Occipital lobe (tissue), 2 donors: ENCODE results near the gene ANXA2. TPM values are rescaled to one million over a fixed set of nuclear protein-coding genes. Genes with fewer than 3 reads are reported as not detected.

Experiments
- DNase-seq: peaks from one replicate; lab custom pipeline; 2025; lab: John Stamatoyannopoulos, UW
- total RNA-seq: library from RNA; depleted of rRNA; stranded (reverse); fragments of >200 nt; gene quantifications from one replicate; pipeline ENCODE4 v1.2.3, GENCODE V29; 2014

The ANXA2 gene
- total RNA-seq, 1 donor from 2014 or later, result 46.2 TPM

DNA sequence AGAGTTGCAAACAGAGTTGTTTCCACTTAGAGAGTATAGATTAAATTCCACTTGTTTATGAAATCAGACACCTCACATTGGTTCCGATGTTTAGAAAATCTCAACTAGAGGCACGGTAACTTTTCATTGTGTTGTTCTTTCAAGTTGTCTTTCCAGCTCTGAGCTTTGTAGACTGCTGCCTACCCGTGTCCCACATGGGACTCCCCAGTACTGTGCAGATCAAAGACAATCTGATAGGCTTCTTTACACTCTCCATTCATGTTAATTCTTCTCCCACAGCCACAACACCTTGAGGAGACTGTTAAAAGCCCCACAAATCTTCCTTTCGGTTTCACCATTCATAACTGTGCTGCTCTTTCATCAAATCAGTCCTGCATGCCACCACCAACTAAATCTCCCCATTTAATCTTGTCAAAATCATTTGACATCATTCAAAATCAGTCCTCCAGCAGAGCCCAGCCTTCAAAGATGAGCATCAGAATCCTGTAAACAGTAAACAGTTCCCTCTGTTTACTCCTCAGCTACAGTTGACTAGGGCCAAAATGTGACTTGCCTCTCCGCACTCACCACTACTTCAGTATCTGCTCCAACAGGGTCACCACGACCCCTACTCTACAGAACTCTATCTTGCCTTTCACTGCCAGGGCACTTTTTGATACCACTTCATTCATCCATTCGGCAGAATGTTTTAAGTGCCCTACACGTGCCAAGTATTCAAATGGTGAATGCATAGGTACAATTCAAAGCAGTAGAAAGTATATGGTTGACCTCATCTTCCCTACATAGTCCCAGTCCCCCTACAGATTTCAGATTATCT is 8.3 kb downstream of the ANXA2 start:
- no peak for DNase-seq

DNA sequence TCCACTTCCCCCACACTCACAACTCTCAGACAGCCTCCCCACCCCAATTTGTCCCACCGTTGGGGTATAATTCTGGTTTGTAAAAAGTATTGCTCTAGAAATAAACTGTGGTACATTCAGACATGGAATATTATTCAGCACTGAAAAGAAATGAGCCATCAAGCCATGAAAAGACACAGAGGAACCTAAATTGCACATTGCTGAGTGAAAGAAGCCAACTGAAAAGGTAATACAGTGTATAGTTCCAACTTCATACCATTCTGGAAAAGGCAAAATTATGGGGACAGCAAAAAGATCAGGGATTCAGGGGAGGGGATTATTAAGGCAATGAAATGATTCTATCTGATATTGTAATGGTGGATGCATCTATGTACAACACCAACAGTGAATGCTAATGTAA is 10.5 kb downstream of the ANXA2 start:
- DNase-seq, result no peak

DNA sequence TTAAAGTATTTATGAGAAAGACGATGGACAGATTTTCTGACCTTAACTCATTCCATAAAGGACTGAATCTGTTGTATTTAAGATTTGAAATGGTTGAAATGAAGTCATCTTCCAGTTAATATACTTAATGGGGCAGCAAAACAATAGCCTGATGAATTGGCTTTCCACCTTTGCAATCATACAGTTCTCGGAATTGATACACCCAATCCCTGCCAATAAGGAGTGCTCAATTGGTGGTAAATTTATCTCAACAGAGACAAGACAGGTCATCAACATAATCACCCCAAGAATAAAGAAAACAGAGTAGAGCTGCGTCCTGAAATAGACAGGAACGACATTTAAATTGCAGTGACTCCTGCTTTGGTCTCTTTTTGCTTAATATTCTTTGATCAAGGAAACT is 11.2 kb downstream of the ANXA2 start:
- no peak for DNase-seq

DNA sequence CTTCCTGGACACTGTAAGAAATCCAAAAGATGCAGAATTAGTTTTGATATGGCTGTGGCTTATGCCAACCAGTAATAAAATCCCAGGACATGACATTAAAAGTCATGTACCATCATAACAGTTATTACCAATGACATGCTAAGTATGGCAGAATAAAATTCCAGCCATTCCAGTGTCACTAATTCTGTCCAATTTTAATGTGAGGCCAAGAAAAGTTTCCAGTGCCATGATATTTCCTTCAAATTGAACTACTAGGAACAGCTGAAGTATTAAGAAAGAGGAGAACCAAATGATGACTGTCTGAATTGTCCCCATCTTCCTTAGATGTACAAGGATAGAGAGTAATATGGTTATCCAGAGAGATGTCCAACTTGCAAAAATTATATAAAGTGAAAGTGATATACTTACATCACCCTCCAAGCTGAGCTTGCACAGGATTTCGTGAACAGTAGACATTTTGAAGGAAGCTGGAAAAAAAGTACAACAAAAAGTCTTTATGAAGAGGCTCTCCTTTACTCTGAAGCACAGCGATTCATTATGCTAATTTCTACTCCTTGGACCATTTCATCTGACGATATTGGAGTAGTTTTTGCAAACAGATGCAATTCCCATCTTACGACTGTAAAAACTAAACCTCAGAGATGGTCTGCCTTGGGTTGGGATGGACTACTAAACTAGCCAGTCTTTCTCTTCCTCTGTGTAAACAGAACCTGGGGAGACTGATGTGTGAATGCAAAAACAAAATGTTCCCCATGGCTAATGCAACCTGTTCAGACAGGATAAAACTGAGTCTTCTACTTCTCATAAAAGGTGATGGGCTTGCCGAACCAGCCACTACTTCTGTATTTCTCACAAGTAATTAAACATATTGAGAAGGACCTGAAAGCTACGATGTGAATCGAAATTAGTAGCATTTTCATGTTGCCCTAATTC is 11.9 kb downstream of the ANXA2 start:
- no peak for DNase-seq

DNA sequence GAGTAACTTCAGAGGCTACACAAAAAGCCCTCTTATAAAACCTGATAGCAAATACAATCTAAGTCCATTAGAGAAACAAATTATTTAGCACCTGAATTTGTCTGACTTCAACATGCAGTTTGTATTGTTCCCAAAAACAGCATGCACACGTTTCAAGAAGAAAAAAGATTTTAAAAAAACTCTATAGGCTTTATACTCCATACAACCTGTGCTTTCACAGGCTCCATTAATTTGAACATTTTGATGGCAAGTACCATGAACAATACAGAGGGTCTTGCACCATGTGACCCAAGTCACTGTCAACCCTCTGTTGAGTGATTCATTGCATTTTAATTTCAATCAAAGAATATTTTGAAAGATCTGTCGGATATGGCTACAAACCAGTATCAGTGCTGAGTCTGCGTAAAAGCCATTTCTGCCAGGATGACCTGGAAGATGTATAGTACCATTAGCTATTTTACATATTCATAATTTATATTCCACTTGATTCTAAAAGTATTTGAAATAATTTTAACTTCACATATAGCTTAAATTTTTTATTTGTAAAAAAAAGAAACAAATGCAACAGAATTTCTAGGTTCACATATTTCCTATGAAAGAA is 13.2 kb downstream of the ANXA2 start:
- DNase-seq, result no peak

DNA sequence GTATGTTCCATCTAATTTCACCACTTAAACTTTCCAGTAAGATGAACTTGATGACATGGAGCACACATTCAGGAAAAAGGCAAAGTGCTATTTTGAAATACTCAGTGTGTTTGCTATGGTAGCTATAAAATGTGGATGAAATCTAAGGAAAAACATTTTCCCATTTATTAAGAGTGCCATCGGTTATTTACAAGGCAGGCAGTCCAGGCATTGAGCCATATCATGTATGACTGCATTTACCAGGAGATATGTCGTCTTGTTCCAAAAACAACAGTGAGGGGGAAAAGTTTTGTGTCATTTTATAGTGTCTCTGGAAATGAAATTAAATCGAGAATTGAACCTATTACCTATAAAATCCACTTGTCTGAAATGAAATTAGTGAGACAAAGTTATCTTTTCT is 13.7 kb downstream of the ANXA2 start:
- DNase-seq, result no peak

DNA sequence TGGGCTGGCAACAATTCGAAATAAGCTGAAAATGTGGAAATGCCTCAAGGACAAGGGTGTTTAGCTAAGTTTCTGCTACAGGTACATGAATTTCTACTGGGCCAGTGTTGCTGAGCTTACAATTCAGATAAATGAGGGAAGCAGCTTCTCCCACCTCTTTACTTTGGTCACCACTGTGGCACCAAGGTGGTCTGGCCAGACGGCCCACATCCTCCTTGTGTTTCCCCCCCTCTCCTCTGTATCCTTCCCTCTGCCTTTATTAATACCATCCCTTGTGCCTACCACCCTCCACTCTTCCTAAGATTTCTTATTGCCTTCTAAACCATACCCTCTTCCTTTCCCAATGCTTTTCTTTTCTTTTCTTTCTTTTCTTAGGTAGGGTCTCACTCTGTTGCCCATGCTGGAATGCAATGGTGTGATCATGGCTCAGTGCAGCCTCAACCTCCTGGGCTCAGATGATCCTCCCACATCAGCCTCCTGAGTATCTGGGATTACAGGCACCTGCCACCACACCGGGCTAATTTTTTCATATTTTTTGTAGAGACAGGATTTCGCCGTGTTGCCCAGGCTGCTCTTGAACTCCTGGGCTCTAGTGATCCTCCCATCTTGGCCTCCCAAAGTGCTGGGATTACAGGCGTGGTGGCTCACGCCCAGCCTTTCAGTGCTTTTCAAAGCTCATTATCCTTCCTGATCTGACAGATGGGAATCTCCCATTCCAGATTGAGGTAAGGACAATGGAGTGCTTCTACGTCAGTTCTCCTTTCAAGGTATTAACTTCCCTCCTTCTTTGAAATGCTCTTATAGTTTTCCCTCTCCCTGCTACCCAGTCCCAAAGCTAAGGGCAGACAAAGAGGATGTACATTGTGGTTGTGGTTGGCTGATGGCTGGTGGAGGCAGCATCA is 14.8 kb downstream of the ANXA2 start:
- no peak for DNase-seq

DNA sequence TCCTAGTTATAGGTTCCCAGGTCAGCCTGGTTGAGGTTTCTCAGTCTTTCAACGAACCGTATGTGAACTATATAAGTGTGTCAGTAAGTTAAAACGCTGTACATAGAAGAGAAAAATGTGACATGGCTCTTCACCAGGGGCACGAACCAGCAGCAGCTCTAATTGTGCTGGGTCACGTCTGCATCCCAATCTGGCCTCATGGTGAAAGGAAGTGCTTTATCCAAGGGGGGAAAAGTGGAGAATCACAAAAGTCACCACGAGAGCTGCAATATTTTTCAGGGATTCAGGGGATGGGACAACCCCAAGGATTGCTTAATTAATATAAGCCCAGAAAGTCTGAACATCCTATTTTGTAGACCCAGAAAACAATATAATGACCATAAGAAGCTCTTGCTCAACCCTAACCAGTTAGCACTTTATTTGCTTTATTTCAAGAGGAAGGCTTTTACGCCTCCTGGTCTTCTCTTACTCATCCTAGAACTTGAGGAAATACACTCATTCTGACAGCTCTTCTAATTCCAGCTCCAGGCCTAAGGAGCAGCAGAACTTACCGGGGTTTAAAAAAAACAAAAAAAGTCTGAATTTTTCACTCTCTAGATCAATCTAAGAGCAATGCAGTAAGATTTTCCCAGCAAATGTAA is 16.5 kb downstream of the ANXA2 start:
- no peak for DNase-seq

DNA sequence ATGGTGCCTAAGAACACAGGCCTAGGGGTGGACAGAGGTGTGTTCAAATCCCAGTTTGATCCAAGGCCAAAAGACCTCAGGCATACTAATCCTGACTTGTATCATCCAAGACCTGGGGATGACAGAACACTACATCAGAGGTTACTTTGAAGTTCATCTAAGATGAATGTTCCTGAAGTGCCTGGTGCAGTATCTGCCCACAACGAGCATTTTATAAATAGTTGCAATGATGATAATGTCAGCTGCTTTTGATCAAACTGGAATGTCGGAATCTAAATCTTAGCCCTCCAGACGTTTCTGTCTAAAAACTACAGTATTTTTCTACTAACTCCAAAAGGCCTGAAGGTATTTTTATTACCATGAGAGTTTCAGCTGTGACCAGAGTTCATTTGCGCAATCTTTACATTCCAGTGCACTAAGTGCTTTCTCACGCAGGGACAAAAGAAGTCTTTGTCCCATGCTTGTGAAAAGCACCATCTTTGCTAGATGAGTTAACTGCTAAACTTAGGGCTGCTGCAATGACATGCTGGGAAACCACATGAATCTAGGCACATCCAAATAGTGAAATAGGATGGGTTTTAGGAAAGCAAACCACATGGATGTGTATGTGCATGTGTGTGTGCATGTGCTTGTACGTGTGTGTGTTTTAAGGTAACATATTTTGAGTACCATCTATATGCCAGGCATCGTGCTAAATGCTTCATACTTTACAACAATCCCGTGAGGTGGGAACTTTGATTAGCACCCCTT is 18.1 kb downstream of the ANXA2 start:
- no peak for DNase-seq

DNA sequence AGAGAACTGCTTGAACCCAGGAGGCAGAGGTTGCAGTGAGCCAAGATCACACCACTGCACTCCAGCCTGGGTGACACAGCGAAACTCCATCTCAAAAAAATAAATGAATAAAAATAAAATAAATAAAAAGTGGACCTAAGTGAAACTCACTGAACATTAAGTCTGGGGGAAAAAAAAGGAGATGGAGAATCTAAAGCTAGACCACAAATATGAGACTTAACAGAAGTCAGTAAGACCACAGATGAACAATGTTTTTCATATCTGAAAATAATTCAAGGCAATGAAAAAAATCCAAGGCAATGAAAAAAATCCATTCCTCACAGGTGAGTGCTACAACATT is 18.6 kb downstream of the ANXA2 start:
- no peak for DNase-seq

DNA sequence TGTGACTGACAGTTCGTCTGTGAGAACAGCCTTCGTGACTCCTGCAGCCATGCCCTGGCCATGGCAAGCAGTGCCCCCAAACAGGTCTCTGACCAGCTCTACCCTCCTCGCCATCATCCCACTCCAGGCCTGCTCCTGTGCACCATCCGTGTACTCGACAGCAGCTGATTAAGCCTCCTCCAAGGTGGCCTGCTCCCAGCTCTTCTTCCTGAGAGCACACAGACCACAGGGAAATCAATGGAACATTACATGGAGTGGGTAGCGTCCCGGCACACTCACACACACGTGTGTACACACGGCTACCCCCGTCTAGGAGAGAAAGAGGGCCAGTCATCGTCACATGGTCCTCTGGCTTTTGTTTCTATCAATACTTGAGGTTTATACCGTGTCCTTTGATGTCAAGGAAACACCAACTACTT is 21.1 kb downstream of the ANXA2 start:
- DNase-seq, result no peak

DNA sequence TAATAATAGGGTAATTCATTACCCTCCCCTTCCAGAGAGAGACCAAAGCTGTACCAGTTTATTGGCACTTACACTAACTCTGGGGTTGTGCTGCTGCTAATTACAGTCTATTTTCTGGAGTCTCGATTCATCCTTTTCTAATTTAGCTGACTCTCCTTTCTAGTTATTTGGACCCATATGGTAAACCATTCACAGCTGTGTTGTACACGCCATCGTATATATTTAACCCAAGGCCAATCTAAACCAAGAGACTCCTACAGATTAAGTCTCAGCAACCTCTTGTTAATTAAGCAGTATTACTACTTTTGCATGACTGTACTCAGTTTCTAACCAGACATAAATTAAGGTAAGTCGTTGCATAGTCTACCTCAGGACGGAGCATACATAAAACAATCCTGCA is 22.5 kb downstream of the ANXA2 start:
- no peak for DNase-seq

DNA sequence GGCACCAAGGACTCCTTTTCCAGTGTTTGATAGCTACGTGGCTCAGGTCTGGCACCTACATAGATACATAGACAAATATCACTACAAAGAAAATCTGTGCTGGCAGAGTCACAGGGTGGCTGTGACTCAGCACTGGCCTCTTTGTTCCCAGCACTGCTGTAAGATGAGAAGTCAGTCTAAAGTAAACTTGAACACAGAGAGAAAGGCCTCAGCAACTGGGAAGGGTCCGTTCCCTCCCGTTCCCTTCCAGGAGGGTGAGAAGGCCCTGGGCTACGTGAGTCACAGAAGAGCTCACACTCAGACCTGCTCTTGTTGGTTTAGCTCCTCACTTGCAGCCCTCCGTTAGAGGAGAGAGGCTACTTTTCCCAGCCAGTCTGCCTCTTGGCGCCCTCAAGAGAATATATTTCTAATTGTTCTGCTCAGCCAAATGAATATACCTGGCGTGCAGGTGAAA is 23.1 kb downstream of the ANXA2 start:
- DNase-seq, result no peak

DNA sequence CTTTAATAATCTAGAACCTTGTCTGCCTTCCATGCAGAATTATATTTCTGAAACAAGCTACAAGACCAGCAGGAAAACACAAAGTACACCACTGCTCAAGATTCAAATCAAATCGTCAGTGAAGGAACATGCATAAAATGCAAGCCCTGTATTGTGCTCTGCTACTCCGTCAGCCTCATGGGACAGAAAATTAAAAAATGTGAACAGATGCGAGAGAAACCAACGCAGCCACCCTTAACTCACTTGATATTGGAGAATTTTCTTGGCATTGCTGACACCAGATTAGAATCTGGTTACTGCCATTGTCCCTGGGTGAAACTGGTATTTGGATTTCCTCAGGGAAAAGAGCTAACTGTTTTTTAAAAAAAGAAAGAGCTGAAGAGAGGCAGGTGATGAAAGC is 23.6 kb downstream of the ANXA2 start:
- no peak for DNase-seq

DNA sequence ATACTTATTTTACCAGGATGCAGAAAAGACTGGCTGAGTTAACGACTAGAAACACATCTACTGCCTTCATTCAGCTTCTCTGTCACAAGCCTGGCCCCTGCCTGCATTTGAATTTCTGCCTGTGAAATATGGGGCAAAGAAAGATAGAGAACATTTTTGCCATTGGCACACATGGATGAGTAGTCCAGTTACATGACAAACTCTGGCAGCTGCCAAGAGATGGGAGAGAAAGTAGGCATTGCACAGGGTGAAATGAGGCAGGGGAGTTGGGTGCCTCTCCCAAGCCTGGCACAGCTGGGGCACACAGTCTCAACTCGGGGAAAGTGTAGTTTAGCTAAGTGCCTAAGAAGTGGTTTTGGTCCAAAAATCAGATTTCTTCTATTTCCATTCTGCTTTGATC is 24.0 kb downstream of the ANXA2 start:
- no peak for DNase-seq

DNA sequence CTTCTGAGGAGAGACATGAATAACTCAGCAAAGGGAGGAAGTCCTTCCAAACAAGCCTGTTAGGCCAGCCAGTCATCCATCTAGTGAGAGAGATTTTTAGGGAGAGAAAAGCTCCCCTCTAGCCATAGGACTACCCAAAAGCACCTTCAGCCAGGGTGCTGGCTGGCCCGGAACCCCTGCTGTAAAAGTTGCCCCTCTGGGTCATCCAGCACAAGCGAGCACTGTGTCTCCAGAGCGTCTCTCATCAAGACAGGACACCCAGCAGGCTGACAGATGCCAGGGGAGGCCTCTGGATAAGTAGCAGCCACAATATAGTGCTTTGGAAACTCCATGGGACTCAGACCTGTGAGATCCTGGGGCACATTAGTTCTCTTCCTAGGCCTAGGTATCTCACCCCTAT is 24.5 kb downstream of the ANXA2 start:
- no peak for DNase-seq

DNA sequence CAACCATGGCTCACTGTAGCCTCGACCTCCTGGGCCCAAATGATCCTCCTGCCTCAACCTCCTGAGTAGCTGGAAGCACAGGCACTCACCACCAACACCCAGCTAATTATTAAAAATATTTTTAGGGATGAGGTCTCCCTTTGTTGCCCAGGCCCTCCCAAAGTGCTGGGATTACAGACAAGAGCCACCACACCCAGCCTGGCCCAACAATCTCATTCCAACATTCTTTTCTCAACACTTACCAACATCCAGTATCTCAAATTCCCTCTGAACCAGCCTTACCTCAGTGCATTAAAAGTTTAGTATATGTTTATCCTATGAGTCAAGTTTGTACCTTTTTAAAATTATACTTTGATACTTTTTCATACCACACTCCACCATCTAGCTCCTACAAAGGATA is 25.0 kb downstream of the ANXA2 start:
- no peak for DNase-seq

DNA sequence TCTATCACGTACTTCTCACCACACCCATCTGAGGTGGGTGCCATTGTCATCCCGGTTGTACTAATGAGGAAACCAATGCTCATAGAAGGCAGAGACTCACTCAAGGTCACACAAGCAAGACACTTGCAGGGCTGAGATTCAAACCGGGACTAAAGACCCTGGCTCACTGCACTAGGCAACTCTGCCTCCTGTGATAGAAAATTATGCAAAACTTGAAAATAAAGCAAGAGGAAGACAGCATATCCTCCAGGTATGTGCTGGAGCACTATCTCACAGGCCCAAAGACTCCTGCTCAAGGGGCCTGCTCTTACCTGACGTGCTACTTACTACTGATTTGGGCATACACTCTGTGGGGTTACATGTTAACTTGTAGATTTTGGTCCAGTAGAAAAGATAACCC is 25.6 kb downstream of the ANXA2 start:
- no peak for DNase-seq

DNA sequence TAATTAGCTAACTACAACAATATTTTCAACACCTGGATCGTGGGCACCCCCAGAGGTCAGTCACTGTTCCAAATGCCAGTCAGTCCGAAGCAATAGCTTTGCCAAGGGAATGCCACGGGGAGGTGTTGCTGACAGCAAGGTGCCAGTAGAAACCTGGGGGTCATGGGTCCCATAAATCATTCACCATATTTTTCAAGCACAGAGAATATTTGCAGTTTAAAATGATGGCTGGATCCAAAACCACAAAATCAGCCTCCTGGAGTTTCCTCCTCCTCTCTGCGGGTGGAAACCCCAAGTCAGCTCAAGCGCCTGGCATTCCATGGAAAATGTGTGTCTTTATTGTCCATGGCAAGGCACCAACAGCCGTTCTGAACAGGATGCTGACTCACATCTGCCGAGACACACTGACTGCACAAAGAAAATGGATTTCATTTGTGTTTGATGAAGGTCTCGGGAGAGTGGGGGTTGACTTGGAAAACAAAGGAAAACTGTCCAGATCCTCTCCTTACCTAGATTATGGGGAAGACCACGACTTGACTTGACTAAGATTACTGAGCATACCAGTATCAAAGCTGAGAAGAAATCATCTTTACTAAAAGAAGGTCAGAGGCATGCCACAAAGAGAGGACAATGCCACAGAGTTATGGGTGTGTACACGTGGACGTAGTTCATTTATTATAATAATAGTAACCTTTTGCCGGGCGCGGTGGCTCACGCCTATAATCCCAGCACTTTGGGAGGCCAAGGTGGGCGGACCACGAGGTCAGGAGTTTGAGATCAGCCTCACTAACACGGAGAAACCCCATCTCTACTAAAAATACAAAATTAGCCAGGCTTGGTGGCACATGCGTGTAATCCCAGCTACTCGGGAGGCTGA is 26.4 kb downstream of the ANXA2 start:
- no peak for DNase-seq
